HG03045 (cell line): Measurements from ENCODE around the gene ERP27.

ENCODE experiments used
- ATAC-seq: cut with Tn5 transposase; IDR thresholded peaks from one replicate; pipeline ENCODE4 v1.9.1; 2021; ENCODE audit warnings: mild to moderate bottlenecking, moderate library complexity; ENCODE audit not compliant: unreplicated experiment

ERP27 gene

GRCh38 chr12:14937014-14937413 is 1.3 kb downstream of the ERP27 start:
- ATAC-seq, result no peak

GRCh38 chr12:14936224-14936861 is 2.0 kb downstream of the ERP27 start:
- ATAC-seq, result no peak

GRCh38 chr12:14935031-14935430 is 3.3 kb downstream of the ERP27 start:
- ATAC-seq, result no peak

GRCh38 chr12:14934511-14934910 is 3.8 kb downstream of the ERP27 start:
- no peak for ATAC-seq

- ATAC-seq, result no peak
Measured at GRCh38 chr12:14931791-14932560, 6.4 kb downstream of the ERP27 start.

- no peak for ATAC-seq
Measured at GRCh38 chr12:14931359-14931758, 7.0 kb downstream of the ERP27 start.

- no peak for ATAC-seq
Measured at GRCh38 chr12:14930299-14930698, 8.0 kb downstream of the ERP27 start.

- ATAC-seq, result no peak
Measured at GRCh38 chr12:14928931-14929330, 9.4 kb downstream of the ERP27 start.

GRCh38 chr12:14927267-14927666 is 11.1 kb downstream of the ERP27 start:
- no peak for ATAC-seq

- no peak for ATAC-seq
Measured at GRCh38 chr12:14924541-14924940, 13.8 kb downstream of the ERP27 start.

GRCh38 chr12:14923944-14924343 is 14.4 kb downstream of the ERP27 start:
- ATAC-seq, result no peak

GRCh38 chr12:14921218-14921617 is 17.1 kb downstream of the ERP27 start:
- ATAC-seq, result no peak

- no peak for ATAC-seq
Measured at GRCh38 chr12:14920475-14921126, 17.7 kb downstream of the ERP27 start.

GRCh38 chr12:14919455-14919854 is 18.9 kb downstream of the ERP27 start:
- no peak for ATAC-seq

- ATAC-seq, result no peak
Measured at GRCh38 chr12:14915736-14916135, 22.6 kb downstream of the ERP27 start.

- no peak for ATAC-seq
Measured at GRCh38 chr12:14913381-14913781, 25.0 kb downstream of the ERP27 start.

GRCh38 chr12:14911131-14911530 is 27.2 kb downstream of the ERP27 start:
- ATAC-seq, result no peak

- ATAC-seq, result no peak
Measured at GRCh38 chr12:14910090-14910915, 28.0 kb downstream of the ERP27 start.

- no peak for ATAC-seq
Measured at GRCh38 chr12:14907953-14908352, 30.4 kb downstream of the ERP27 start.

GRCh38 chr12:14906114-14906513 is 32.2 kb downstream of the ERP27 start:
- ATAC-seq, result no peak
